ENCODE data around the gene BANP. TPM values are rescaled to one million over a fixed set of nuclear protein-coding genes. Genes with fewer than 3 reads are reported as not detected.

Gene BANP
- total RNA-seq, 2 experiments from 2014 or later: 39.6 to 58.0 TPM

DNA sequence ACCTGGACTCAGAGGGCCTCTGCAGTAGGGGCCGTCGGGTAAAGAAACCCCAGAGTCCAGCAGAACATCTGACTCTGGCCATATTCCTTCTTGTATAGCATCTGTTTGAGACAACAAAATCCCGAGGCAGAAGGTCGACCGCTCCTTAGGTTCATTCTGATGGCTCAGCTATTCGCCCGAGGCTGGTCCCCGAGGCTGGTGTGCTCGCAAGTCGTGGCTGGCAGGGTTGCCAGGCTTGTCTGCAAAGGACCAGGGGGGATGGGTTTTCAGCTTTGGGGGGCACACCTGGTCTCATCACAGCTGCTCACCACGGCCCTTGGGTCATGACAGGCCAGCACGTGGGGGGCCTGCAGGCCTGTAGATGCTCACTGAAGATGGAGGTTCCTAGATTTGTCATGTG lies 119.1 kb downstream of the BANP start:
- no peak for DNase-seq (ENCODE audit: low spot score)
- Histone ChIP-seq H3K4me2 (ENCODE audit: low read length) (peak overlapping the region; percentile 70), H3K79me2 (ENCODE audit: insufficient read depth, low read depth, low read length) (no peaks in the 10 kb centered on the region), H3K9me3 (ENCODE audit: low read length) (no peaks in the 10 kb centered on the region), H4K20me1 (ENCODE audit: insufficient read depth, low read length) (no peaks in the 10 kb centered on the region), H3K27ac (ENCODE audit: low read depth, low read length, poor library complexity, severe bottlenecking) (peak overlapping the region; percentile 92), H2AFZ (ENCODE audit: low read length) (peak overlapping the region; percentile 60; the same call in 1 of the 2 replicates), H3K4me1 (ENCODE audit: insufficient read depth, low read length, poor library complexity, severe bottlenecking) (peaks cover 29% of the 10 kb centered on the region), H3K4me3 (ENCODE audit: low read depth, low read length, poor library complexity, severe bottlenecking) (peak overlapping the region; percentile 22), H3K36me3 (ENCODE audit: insufficient read depth, low read length) (peaks cover 15% of the 10 kb centered on the region; the same call in 1 of the 2 replicates), H3K9me2 (ENCODE audit: insufficient read depth, low read length) (no peaks in the 10 kb centered on the region)
- ChIA-PET POLR2A (interaction anchor here (0.6 to 0.7 kb wide), 2 partner anchors 8 to 901 kb away, joined by 3 read pairs; no protein-coding TSS in a partner anchor), CTCF (ENCODE audit: unreplicated experiment) (no interaction called here)
- no peak for TF ChIP-seq EZH2phosphoT487 (IDR thresholded peaks at IDR 0.05; ENCODE audit: borderline replicate concordance, low read depth, low read length)
- no peak for TF ChIP-seq CTCF (conservative IDR thresholded peaks at IDR 0.05; ENCODE audit: low read length)
- no TSS peak for BruUV-seq (replicated peaks)
- intact Hi-C loops (cut with micrococcal nuclease; ENCODE audit: unreplicated experiment): no loop called here

GRCh38 chr16:88070989-88071625 lies 119.9 kb downstream of the BANP start:
- H3K9me3 ChIP-seq (ENCODE audit: low read length): no peaks in the 10 kb centered on the region
- ChIA-PET CTCF (ENCODE audit: unreplicated experiment) (no interaction called here), POLR2A (no interaction called here)
- DNase-seq (ENCODE audit: low spot score): no peak
- H3K9me2 ChIP-seq (ENCODE audit: insufficient read depth, low read length): no peaks in the 10 kb centered on the region
- H3K4me1 ChIP-seq (ENCODE audit: insufficient read depth, low read length, poor library complexity, severe bottlenecking): peaks cover 29% of the 10 kb centered on the region
- H3K79me2 ChIP-seq (ENCODE audit: insufficient read depth, low read depth, low read length): no peaks in the 10 kb centered on the region
- TF ChIP-seq CTCF (conservative IDR thresholded peaks at IDR 0.05; ENCODE audit: low read length) (no peak), EZH2phosphoT487 (IDR thresholded peaks at IDR 0.05; ENCODE audit: borderline replicate concordance, low read depth, low read length) (no peak)
- intact Hi-C loops (cut with micrococcal nuclease; ENCODE audit: unreplicated experiment): no loop called here
- peak overlapping the region; percentile 92 for H3K27ac ChIP-seq (ENCODE audit: low read depth, low read length, poor library complexity, severe bottlenecking)
- no peaks in the 10 kb centered on the region for H4K20me1 ChIP-seq (ENCODE audit: insufficient read depth, low read length)
- H2AFZ ChIP-seq (ENCODE audit: low read length): no peak overlapping the region
- no TSS peak for BruUV-seq (replicated peaks)
- no peak overlapping the region for H3K4me2 ChIP-seq (ENCODE audit: low read length)
- H3K4me3 ChIP-seq (ENCODE audit: low read depth, low read length, poor library complexity, severe bottlenecking): no peak overlapping the region
- peaks cover 17% of the 10 kb centered on the region; the same call in 1 of the 2 replicates for H3K36me3 ChIP-seq (ENCODE audit: insufficient read depth, low read length)

GRCh38 chr16:88071908-88072307 lies 120.7 kb downstream of the BANP start:
- H4K20me1 ChIP-seq (ENCODE audit: insufficient read depth, low read length): no peaks in the 10 kb centered on the region
- intact Hi-C loops (cut with micrococcal nuclease; ENCODE audit: unreplicated experiment): no loop called here
- H3K9me2 ChIP-seq (ENCODE audit: insufficient read depth, low read length): no peaks in the 10 kb centered on the region
- ChIA-PET POLR2A (no interaction called here), CTCF (ENCODE audit: unreplicated experiment) (no interaction called here)
- no peaks in the 10 kb centered on the region for H3K79me2 ChIP-seq (ENCODE audit: insufficient read depth, low read depth, low read length)
- H3K4me2 ChIP-seq (ENCODE audit: low read length): no peak overlapping the region
- no peak overlapping the region for H2AFZ ChIP-seq (ENCODE audit: low read length)
- no peak overlapping the region for H3K27ac ChIP-seq (ENCODE audit: low read depth, low read length, poor library complexity, severe bottlenecking)
- H3K4me1 ChIP-seq (ENCODE audit: insufficient read depth, low read length, poor library complexity, severe bottlenecking): peaks cover 29% of the 10 kb centered on the region
- no peak for TF ChIP-seq EZH2phosphoT487 (IDR thresholded peaks at IDR 0.05; ENCODE audit: borderline replicate concordance, low read depth, low read length)
- no peak for TF ChIP-seq CTCF (conservative IDR thresholded peaks at IDR 0.05; ENCODE audit: low read length)
- no peak for DNase-seq (ENCODE audit: low spot score)
- BruUV-seq (replicated peaks): no TSS peak
- H3K36me3 ChIP-seq (ENCODE audit: insufficient read depth, low read length): peaks cover 23% of the 10 kb centered on the region
- no peak overlapping the region for H3K4me3 ChIP-seq (ENCODE audit: low read depth, low read length, poor library complexity, severe bottlenecking)
- no peaks in the 10 kb centered on the region for H3K9me3 ChIP-seq (ENCODE audit: low read length)
